ENCODE data around the gene NOTCH2NLA. TPM values are rescaled to one million over a fixed set of nuclear protein-coding genes. Genes with fewer than 3 reads are reported as not detected.

Gene NOTCH2NLA
- total RNA-seq = 20.3 TPM

DNA sequence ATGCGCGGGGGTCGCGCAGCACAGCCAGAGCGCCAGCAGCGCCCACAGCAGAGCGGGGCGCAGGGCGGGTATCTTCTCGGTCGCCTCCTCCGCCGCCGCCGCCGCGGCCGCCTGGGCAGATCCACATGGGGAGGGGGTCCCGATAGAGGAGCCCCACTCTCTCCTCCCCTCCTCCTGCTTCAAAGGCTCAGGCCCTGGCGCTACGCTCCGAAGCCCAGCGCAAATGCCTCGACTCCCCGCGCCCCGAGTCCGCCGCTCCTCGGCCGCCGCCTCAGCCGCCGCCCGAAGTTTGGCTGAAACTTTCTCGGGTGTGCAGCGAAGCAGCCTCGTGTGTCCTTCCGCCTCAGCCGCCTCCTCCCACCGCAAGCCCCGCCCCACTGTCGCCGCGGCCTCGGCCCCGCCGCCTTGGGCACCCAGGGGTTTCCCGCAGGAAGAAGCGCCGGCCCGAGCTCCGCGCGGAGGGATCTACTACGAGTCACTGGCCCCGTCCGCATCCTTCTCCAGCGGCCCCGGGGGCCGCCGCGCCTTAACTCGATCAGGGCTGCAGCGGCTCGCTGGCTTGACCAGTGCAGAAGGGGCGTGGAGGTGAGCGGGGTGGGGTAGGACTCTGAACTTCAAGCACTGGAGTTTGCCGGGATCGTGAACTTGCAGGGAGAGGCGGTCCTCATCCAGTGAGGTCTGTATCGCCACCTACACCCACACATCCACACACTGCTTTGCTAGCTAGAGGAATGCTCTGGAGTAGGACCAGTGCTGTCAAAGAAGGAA lies at the start of gene NOTCH2NLA:
Gene NOTCH2NLA, minus strand, starts transcription at position 312 of the 768 bp plus-strand sequence. CDS start 39,684 bp downstream, outside the sequence.

DNA sequence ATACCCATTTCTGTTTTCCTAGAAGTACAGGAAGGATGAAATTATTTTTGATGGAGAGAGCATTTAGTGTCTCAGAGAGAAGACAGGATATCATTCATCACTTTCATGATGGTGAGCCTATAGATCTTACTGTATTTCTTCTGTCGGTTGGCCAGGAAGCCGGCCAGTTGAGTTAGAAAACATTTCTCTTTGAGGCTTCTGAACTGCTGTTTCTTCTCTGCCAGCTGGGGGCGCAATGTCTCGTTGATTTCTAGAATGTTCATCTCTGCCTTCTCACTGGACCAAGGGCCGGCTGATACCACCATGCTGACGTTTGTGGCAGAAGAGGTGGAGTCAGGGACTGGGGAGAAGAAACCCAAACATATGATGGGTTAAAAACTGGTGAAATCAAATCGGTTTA lies 84.4 kb downstream of the NOTCH2NLA start, which contains the start of gene NBPF10:
Gene NBPF10, minus strand, starts transcription at position 340 of the 400 bp plus-strand sequence. Its CDS starts 35 bp downstream, at position 305.

Other genes starting within 250 kb of the NOTCH2NLA start
- gene TXNIP, start 232.4 kb downstream of the NOTCH2NLA start, total RNA-seq = 93.9 TPM
- gene HJV, start 207.3 kb downstream of the NOTCH2NLA start, total RNA-seq = 0.23 TPM
- 0.92 TPM for gene NBPF10, start 84.2 kb downstream of the NOTCH2NLA start, total RNA-seq

Measured in diencephalon (tissue), 1 donor.